Neural cell (in vitro differentiated cells): ENCODE data around the gene CIITA. TPM values are rescaled to one million over a fixed set of nuclear protein-coding genes. Genes with fewer than 3 reads are reported as not detected.
"Not testable (repeated sequence)": the region's sequence is repeated elsewhere in the genome, so short reads cannot be mapped to it uniquely, and the experiment has no call there.

Source experiments
- H2AFZ ChIP-seq: fragments of 200-600, 300-800 bp; sonication (generic), shearing (Covaris generic); 2 replicates; pipeline ENCODE4 v1.6.0; 2014; ENCODE audit warnings: low read depth, mild to moderate bottlenecking, antibody characterized with exemption, low read length, moderate library complexity
- H3F3A ChIP-seq: fragments of 200-600 bp; shearing (Covaris generic); 2 replicates; pipeline ENCODE4 v1.6.1; 2016; ENCODE audit warnings: mild to moderate bottlenecking, moderate library complexity, mixed read lengths, antibody characterized with exemption, low read length; ENCODE audit not compliant: insufficient read depth, poor library complexity, severe bottlenecking
- H3K27ac ChIP-seq: fragments of 200-600, 300-800 bp; sonication (generic), shearing (Covaris generic); 2 replicates; pipeline ENCODE4 v1.5.1; 2014; ENCODE audit warnings: mild to moderate bottlenecking, low read length, moderate library complexity
- H3K27me3 ChIP-seq: fragments of 300-800, 200-600 bp; sonication (generic), shearing (Covaris generic); 2 replicates; pipeline ENCODE4 v1.6.0; 2014; ENCODE audit warnings: mild to moderate bottlenecking, low read depth, low read length, moderate library complexity; ENCODE audit not compliant: insufficient read depth
- H3K36me3 ChIP-seq: fragments of 300-800, 200-600 bp; sonication (generic), shearing (Covaris generic); 2 replicates; pipeline ENCODE4 v1.5.1; 2014; ENCODE audit warnings: mild to moderate bottlenecking, antibody characterized with exemption, low read length, moderate library complexity; ENCODE audit not compliant: insufficient read depth
- H3K4me2 ChIP-seq: fragments of 300-800, 200-600 bp; sonication (generic), shearing (Covaris generic); 2 replicates; pipeline ENCODE4 v1.6.0; 2014; ENCODE audit warnings: mild to moderate bottlenecking, low read length
- H3K4me3 ChIP-seq: fragments of 300-800, 200-600 bp; sonication (generic), shearing (Covaris generic); 2 replicates; pipeline ENCODE4 v1.5.1; 2014; ENCODE audit warnings: mild to moderate bottlenecking, low read length, moderate library complexity
- H3K79me2 ChIP-seq: fragments of 200-600 bp; shearing (Covaris generic); replicated peaks from 2 replicates; pipeline ENCODE4 v1.6.0; 2014; ENCODE audit warnings: mild to moderate bottlenecking, low read length, moderate library complexity; ENCODE audit not compliant: insufficient read depth
- H3K9ac ChIP-seq: fragments of 300-800, 200-600 bp; sonication (generic), shearing (Covaris generic); 2 replicates; pipeline ENCODE4 v1.6.1; 2016; ENCODE audit warnings: mild to moderate bottlenecking, low read length, mixed read lengths
- H3K9me2 ChIP-seq: fragments of 200-600 bp; shearing (Covaris generic); 2 replicates; pipeline ENCODE4 v1.6.1; 2016; ENCODE audit warnings: mild to moderate bottlenecking, low read length, mixed read lengths; ENCODE audit not compliant: insufficient read depth
- H3K9me3 ChIP-seq: fragments of 200-600, 300-800 bp; sonication (generic), shearing (Covaris generic); 2 replicates; pipeline ENCODE4 v1.6.1; 2016; ENCODE audit warnings: mild to moderate bottlenecking, mixed run types, low read length, moderate library complexity, mixed read lengths
- H4K20me1 ChIP-seq: fragments of 200-600 bp; shearing (Covaris generic); 2 replicates; pipeline ENCODE4 v1.6.1; 2016; ENCODE audit warnings: mild to moderate bottlenecking, mixed run types; ENCODE audit not compliant: insufficient read depth
- CTCF ChIP-seq: fragments of 450-650 bp; IDR thresholded peaks from 2 replicates; pipeline ENCODE4 v1.5.1; 2014; ENCODE audit warnings: antibody characterized with exemption, mild to moderate bottlenecking, moderate library complexity; ENCODE audit not compliant: poor library complexity, severe bottlenecking
- EP300 ChIP-seq: fragments of 450-650 bp; conservative IDR thresholded peaks from 2 replicates; pipeline ENCODE4 v1.6.1; 2014; ENCODE audit warnings: antibody characterized with exemption, mild to moderate bottlenecking, moderate library complexity; ENCODE audit not compliant: poor library complexity, severe bottlenecking
- EZH2 ChIP-seq: fragments of 200-600, 300-800 bp; shearing (Covaris generic), sonication (generic); IDR thresholded peaks from 2 replicates; pipeline ENCODE4 v1.6.1; 2014; ENCODE audit warnings: antibody characterized with exemption, low read length, borderline replicate concordance, mild to moderate bottlenecking; ENCODE audit not compliant: insufficient read depth, poor library complexity, severe bottlenecking
- MXI1 ChIP-seq: fragments of 450-650 bp; conservative IDR thresholded peaks from 2 replicates; pipeline ENCODE4 v1.6.1; 2014; ENCODE audit warnings: antibody characterized with exemption, mild to moderate bottlenecking; ENCODE audit not compliant: poor library complexity, severe bottlenecking
- POLR2AphosphoS5 ChIP-seq: IDR thresholded peaks from 2 replicates; pipeline ENCODE4 v1.6.1; 2012
- RAD21 ChIP-seq: fragments of 450-650 bp; conservative IDR thresholded peaks from 2 replicates; pipeline ENCODE4 v1.6.1; 2014; ENCODE audit warnings: antibody characterized with exemption, mild to moderate bottlenecking, moderate library complexity
- REST ChIP-seq: IDR thresholded peaks from 2 replicates; pipeline ENCODE4 v1.6.1; 2012; ENCODE audit warnings: borderline replicate concordance
- SMC3 ChIP-seq: fragments of 450-650 bp; conservative IDR thresholded peaks from 2 replicates; pipeline ENCODE4 v1.6.1; 2014; ENCODE audit warnings: antibody characterized with exemption, mild to moderate bottlenecking, moderate library complexity; ENCODE audit not compliant: poor library complexity
- TAF1 ChIP-seq: IDR thresholded peaks from 2 replicates; pipeline ENCODE4 v1.6.1; 2012; ENCODE audit warnings: low read depth
- polyA plus RNA-seq: library from polyadenylated mRNA; depleted of rRNA; stranded (reverse); fragments of >200 nt; gene quantifications from 2 replicates; pipeline ENCODE4 v1.2.3, GENCODE V29; 2014

Gene CIITA
- polyA plus RNA-seq, 1 donor from 2014 or later: not detected

- Histone ChIP-seq H3K4me2 (no peak overlapping the region), H4K20me1 (no peaks in the 10 kb centered on the region), H3K9ac (no peak overlapping the region), H3K9me2 (no peaks in the 10 kb centered on the region), H3K36me3 (no peaks in the 10 kb centered on the region), H3K79me2 (no peaks in the 10 kb centered on the region), H3F3A (no peaks in the 10 kb centered on the region), H3K27me3 (no peaks in the 10 kb centered on the region), H3K9me3 (no peaks in the 10 kb centered on the region), H3K4me3 (no peak overlapping the region), H2AFZ (no peak overlapping the region), H3K27ac (no peak overlapping the region)
- TF ChIP-seq TAF1 (no peak), EP300 (no peak), RAD21 (no peak), CTCF (no peak), POLR2AphosphoS5 (no peak), SMC3 (no peak), EZH2 (no peak), REST (no peak), MXI1 (no peak)
These were observed 46.7 kb downstream of the CIITA start for GRCh38 chr16:10923650-10924214.

- not testable (repeated sequence) for H3F3A ChIP-seq, H3K27ac ChIP-seq
These were observed 48.3 kb downstream of the CIITA start for GRCh38 chr16:10925285-10925684.

GRCh38 chr16:10926094-10926493, 49.1 kb downstream of the CIITA start:
- Histone ChIP-seq H3K9ac (no peak overlapping the region), H3F3A (no peaks in the 10 kb centered on the region), H3K9me2 (no peaks in the 10 kb centered on the region), H2AFZ (no peak overlapping the region), H3K27ac (no peak overlapping the region), H3K9me3 (no peaks in the 10 kb centered on the region), H3K79me2 (no peaks in the 10 kb centered on the region), H4K20me1 (no peaks in the 10 kb centered on the region), H3K4me2 (no peak overlapping the region), H3K36me3 (no peaks in the 10 kb centered on the region), H3K27me3 (no peaks in the 10 kb centered on the region), H3K4me3 (no peak overlapping the region)
- no peak for TF ChIP-seq POLR2AphosphoS5
- TF ChIP-seq TAF1: no peak
- TF ChIP-seq SMC3: no peak
- TF ChIP-seq EP300: no peak
- no peak for TF ChIP-seq EZH2
- no peak for TF ChIP-seq REST
- TF ChIP-seq CTCF: no peak
- TF ChIP-seq RAD21: no peak
- no peak for TF ChIP-seq MXI1

More at GRCh38 chr16:10925285-10925684, 48.3 kb downstream of the CIITA start:
- not testable (repeated sequence) for H3K4me3 ChIP-seq, H3K27me3 ChIP-seq, H3K9me2 ChIP-seq, H3K4me2 ChIP-seq, H3K36me3 ChIP-seq, H3K79me2 ChIP-seq, H2AFZ ChIP-seq, H3K9me3 ChIP-seq, H3K9ac ChIP-seq, H4K20me1 ChIP-seq
